Astrocyte (in vitro differentiated cells and primary cell): Measurements from ENCODE around the gene CRB2. TPM values are rescaled to one million over a fixed set of nuclear protein-coding genes. Genes with fewer than 3 reads are reported as not detected.

ENCODE experiments used
- DNase-seq: peaks from one replicate; pipeline ENCODE4 v3.0.0-alpha.2; 2010; ENCODE audit warnings: low read depth
- FAIRE-seq: peaks from 2 replicates; lab custom pipeline; 2011; peaks lifted over from hg19 to GRCh38; lab: Jason Lieb, UNC
- H2AFZ ChIP-seq: 2 replicates; pipeline ENCODE4 v1.6.0; 2012; ENCODE audit warnings: low read depth, low read length, inconsistent platforms
- H3K27ac ChIP-seq: 2 replicates; pipeline ENCODE4 v1.5.1; 2011; ENCODE audit warnings: low read depth, low read length, inconsistent platforms
- H3K27me3 ChIP-seq: 2 replicates; pipeline ENCODE4 v1.6.0; 2011; ENCODE audit warnings: low read length, inconsistent platforms; ENCODE audit not compliant: insufficient read depth
- H3K36me3 ChIP-seq: 2 replicates; pipeline ENCODE4 v1.5.1; 2011; ENCODE audit warnings: low read length, inconsistent platforms; ENCODE audit not compliant: insufficient read depth
- H3K4me1 ChIP-seq: 2 replicates; pipeline ENCODE4 v1.5.1; 2011; ENCODE audit warnings: low read length, inconsistent platforms; ENCODE audit not compliant: insufficient read depth
- H3K4me2 ChIP-seq: 2 replicates; pipeline ENCODE4 v1.6.0; 2012; ENCODE audit warnings: low read length, inconsistent platforms
- H3K4me3 ChIP-seq: 2 replicates; pipeline ENCODE4 v1.5.1; 2011; ENCODE audit warnings: low read depth, mild to moderate bottlenecking, low read length, inconsistent platforms; ENCODE audit not compliant: insufficient read depth
- H3K79me2 ChIP-seq: 2 replicates; pipeline ENCODE4 v1.6.0; 2012; ENCODE audit warnings: mild to moderate bottlenecking, low read length, inconsistent platforms; ENCODE audit not compliant: insufficient read depth
- H3K9ac ChIP-seq: 2 replicates; pipeline ENCODE4 v1.6.0; 2012; ENCODE audit warnings: mild to moderate bottlenecking, low read length, inconsistent platforms
- H3K9me3 ChIP-seq: 2 replicates; pipeline ENCODE4 v1.5.1; 2012; ENCODE audit warnings: low read depth, mild to moderate bottlenecking, low read length, inconsistent platforms; ENCODE audit not compliant: insufficient read depth
- H4K20me1 ChIP-seq: 2 replicates; pipeline ENCODE4 v1.6.0; 2012; ENCODE audit warnings: low read length, inconsistent platforms; ENCODE audit not compliant: insufficient read depth
- H3K27ac Mint-ChIP-seq: one replicate; pipeline ENCODE4 v1.8.0; 2021; ENCODE audit warnings: mild to moderate bottlenecking, mixed read lengths; ENCODE audit not compliant: unreplicated experiment
- H3K27me3 Mint-ChIP-seq: one replicate; pipeline ENCODE4 v1.8.0; 2021; ENCODE audit warnings: low read depth, mixed read lengths; ENCODE audit not compliant: unreplicated experiment
- H3K36me3 Mint-ChIP-seq: one replicate; pipeline ENCODE4 v1.8.0; 2021; ENCODE audit warnings: low read depth, mixed read lengths; ENCODE audit not compliant: unreplicated experiment
- H3K4me1 Mint-ChIP-seq: one replicate; pipeline ENCODE4 v1.8.0; 2021; ENCODE audit warnings: low read depth, mixed read lengths; ENCODE audit not compliant: unreplicated experiment
- H3K4me3 Mint-ChIP-seq: one replicate; pipeline ENCODE4 v1.8.0; 2021; ENCODE audit warnings: mild to moderate bottlenecking, moderate library complexity, mixed read lengths; ENCODE audit not compliant: unreplicated experiment
- H3K9me3 Mint-ChIP-seq: one replicate; pipeline ENCODE4 v1.8.0; 2021; ENCODE audit warnings: mild to moderate bottlenecking, mixed read lengths; ENCODE audit not compliant: unreplicated experiment
- EZH2 ChIP-seq: IDR thresholded peaks from 2 replicates; pipeline ENCODE4 v1.6.1; 2012; ENCODE audit warnings: mild to moderate bottlenecking, low read length, inconsistent platforms; ENCODE audit not compliant: insufficient read depth
- total RNA-seq: library from RNA; stranded (reverse); gene quantifications from 2 replicates; pipeline ENCODE4 v1.2.1, GENCODE V29; 2021
- TF ChIP-seq, protein P1 (sequence below): IDR thresholded peaks from 2 replicates; pipeline ENCODE4 v1.5.1; 2011; ENCODE audit warnings: low read depth, mild to moderate bottlenecking, inconsistent platforms, low read length, moderate library complexity; ENCODE audit not compliant: insufficient read depth

CRB2 gene
- total RNA-seq, 1 donor from 2014 or later, result 2.4 TPM

- Histone ChIP-seq H3K27me3 (peaks cover 28% of the 10 kb centered on the region), H4K20me1 (no peaks in the 10 kb centered on the region), H2AFZ (no peak overlapping the region), H3K9ac (no peak overlapping the region), H3K79me2 (no peaks in the 10 kb centered on the region), H3K9me3 (no peaks in the 10 kb centered on the region), H3K4me1 (no peaks in the 10 kb centered on the region), H3K27ac (no peak overlapping the region), H3K4me2 (no peak overlapping the region), H3K4me3 (no peak overlapping the region), H3K36me3 (no peaks in the 10 kb centered on the region)
- no peak for FAIRE-seq
- H3K4me3 Mint-ChIP-seq, result no peak overlapping the region
- no peak for TF ChIP-seq EZH2
- TF ChIP-seq, protein P1, sequence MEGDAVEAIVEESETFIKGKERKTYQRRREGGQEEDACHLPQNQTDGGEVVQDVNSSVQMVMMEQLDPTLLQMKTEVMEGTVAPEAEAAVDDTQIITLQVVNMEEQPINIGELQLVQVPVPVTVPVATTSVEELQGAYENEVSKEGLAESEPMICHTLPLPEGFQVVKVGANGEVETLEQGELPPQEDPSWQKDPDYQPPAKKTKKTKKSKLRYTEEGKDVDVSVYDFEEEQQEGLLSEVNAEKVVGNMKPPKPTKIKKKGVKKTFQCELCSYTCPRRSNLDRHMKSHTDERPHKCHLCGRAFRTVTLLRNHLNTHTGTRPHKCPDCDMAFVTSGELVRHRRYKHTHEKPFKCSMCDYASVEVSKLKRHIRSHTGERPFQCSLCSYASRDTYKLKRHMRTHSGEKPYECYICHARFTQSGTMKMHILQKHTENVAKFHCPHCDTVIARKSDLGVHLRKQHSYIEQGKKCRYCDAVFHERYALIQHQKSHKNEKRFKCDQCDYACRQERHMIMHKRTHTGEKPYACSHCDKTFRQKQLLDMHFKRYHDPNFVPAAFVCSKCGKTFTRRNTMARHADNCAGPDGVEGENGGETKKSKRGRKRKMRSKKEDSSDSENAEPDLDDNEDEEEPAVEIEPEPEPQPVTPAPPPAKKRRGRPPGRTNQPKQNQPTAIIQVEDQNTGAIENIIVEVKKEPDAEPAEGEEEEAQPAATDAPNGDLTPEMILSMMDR, result no peak
- H3K9me3 Mint-ChIP-seq, result no peaks in the 10 kb centered on the region
- no peak for DNase-seq
- peaks cover 4% of the 10 kb centered on the region for H3K4me1 Mint-ChIP-seq
- no peaks in the 10 kb centered on the region for H3K36me3 Mint-ChIP-seq
- H3K27me3 Mint-ChIP-seq, result peaks cover 44% of the 10 kb centered on the region
- no peak overlapping the region for H3K27ac Mint-ChIP-seq
Measured at GRCh38 chr9:123350590-123351310, 5.2 kb upstream of the CRB2 start.

GRCh38 chr9:123353041-123353440, 3.0 kb upstream of the CRB2 start:
- H3K9me3 Mint-ChIP-seq, result no peaks in the 10 kb centered on the region
- DNase-seq (no peak), FAIRE-seq (no peak)
- H3K36me3 Mint-ChIP-seq, result no peaks in the 10 kb centered on the region
- Histone ChIP-seq H3K4me2 (no peak overlapping the region), H3K27ac (no peak overlapping the region), H3K4me3 (no peak overlapping the region), H3K79me2 (no peaks in the 10 kb centered on the region), H4K20me1 (no peaks in the 10 kb centered on the region), H3K9ac (no peak overlapping the region), H3K9me3 (no peaks in the 10 kb centered on the region), H3K27me3 (peaks cover 34% of the 10 kb centered on the region), H2AFZ (no peak overlapping the region), H3K4me1 (peaks cover 5% of the 10 kb centered on the region), H3K36me3 (no peaks in the 10 kb centered on the region)
- H3K4me3 Mint-ChIP-seq, result no peak overlapping the region
- no peak for TF ChIP-seq EZH2
- TF ChIP-seq, protein P1, result no peak
- peaks cover 47% of the 10 kb centered on the region for H3K27me3 Mint-ChIP-seq
- peaks cover 10% of the 10 kb centered on the region for H3K4me1 Mint-ChIP-seq
- H3K27ac Mint-ChIP-seq, result no peak overlapping the region

DNA sequence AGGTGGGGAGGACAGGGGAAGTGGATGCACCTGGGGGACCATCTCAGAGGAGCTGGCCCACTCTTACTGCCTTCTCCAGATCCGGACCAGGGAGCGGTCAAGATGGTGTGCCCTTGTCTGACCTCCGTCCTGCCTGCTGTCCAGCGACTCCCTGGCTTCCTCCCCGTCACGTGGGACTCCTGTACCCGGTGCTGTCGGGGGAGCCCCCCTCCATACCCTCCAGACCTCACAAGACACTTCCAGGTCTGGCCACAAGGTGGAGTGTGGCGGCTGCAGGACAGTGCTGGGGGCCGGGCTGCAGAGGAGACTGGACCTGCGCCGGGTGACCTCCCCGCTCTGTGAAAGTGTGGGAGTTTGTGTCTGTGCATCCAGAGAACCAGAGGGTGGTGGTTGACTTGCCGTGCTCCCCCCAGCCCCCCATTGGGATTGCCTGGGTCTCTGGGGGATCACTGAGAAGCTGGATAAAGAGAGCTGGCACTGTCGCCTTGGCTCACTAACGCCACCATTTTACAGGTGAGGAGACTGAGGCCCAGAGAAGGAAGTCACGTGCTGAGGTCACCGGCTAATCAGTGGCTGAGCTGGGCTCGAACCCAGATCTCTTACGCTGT, 1.9 kb upstream of the CRB2 start:
- no peak overlapping the region for H3K27ac ChIP-seq
- peaks cover 30% of the 10 kb centered on the region for H3K27me3 ChIP-seq
- no peaks in the 10 kb centered on the region for H3K9me3 Mint-ChIP-seq
- H2AFZ ChIP-seq, result no peak overlapping the region
- H4K20me1 ChIP-seq, result no peaks in the 10 kb centered on the region
- H3K4me1 ChIP-seq, result peaks cover 5% of the 10 kb centered on the region
- H3K79me2 ChIP-seq, result no peaks in the 10 kb centered on the region
- H3K9me3 ChIP-seq, result no peaks in the 10 kb centered on the region
- no peaks in the 10 kb centered on the region for H3K36me3 Mint-ChIP-seq
- FAIRE-seq (no peak), DNase-seq (no peak)
- peaks cover 17% of the 10 kb centered on the region for H3K4me1 Mint-ChIP-seq
- H3K36me3 ChIP-seq, result no peaks in the 10 kb centered on the region
- H3K4me2 ChIP-seq, result no peak overlapping the region
- no peak overlapping the region for H3K9ac ChIP-seq
- H3K27ac Mint-ChIP-seq, result no peak overlapping the region
- no peak for TF ChIP-seq EZH2
- TF ChIP-seq, protein P1, result peak; percentile 57
- no peak overlapping the region for H3K4me3 ChIP-seq
- H3K4me3 Mint-ChIP-seq, result no peak overlapping the region
- peaks cover 47% of the 10 kb centered on the region for H3K27me3 Mint-ChIP-seq
